GM21423 (cell line): Measurements from ENCODE around the gene TAAR5.
A peak's percentile ranks its signal among the peaks of the same experiment; 100 is the strongest.
"Not testable (repeated sequence)": the region's sequence is repeated elsewhere in the genome, so short reads cannot be mapped to it uniquely, and the experiment has no call there.

ENCODE experiments used
- ATAC-seq: cut with Tn5 transposase; IDR thresholded peaks from one replicate; pipeline ENCODE4 v1.9.1; 2021; ENCODE audit warnings: mild to moderate bottlenecking, moderate library complexity; ENCODE audit not compliant: unreplicated experiment

TAAR5 gene

GRCh38 chr6:132589454-132589853 is at the start of gene TAAR5:
Gene TAAR5 (minus strand): TSS chr6:132589741. CDS start chr6:132589686, 55 bp downstream.
- no peak for ATAC-seq

GRCh38 chr6:132637135-132637534 is 47.6 kb upstream of the TAAR5 start:
- not testable (repeated sequence) for ATAC-seq

GRCh38 chr6:132635906-132636305 is 46.4 kb upstream of the TAAR5 start:
- not testable (repeated sequence) for ATAC-seq

GRCh38 chr6:132635288-132635687 is 45.7 kb upstream of the TAAR5 start:
- not testable (repeated sequence) for ATAC-seq

- ATAC-seq, result no peak
These were observed 45.3 kb upstream of the TAAR5 start for GRCh38 chr6:132634796-132635195.

GRCh38 chr6:132633362-132633761 is 43.8 kb upstream of the TAAR5 start:
- no peak for ATAC-seq

- no peak for ATAC-seq
These were observed 34.6 kb upstream of the TAAR5 start, which contains the start of gene TAAR2 for GRCh38 chr6:132624175-132624574. Gene TAAR2 (minus strand): TSS chr6:132624275. CDS start chr6:132624275, 0 bp downstream.

GRCh38 chr6:132623106-132623845 is 33.7 kb upstream of the TAAR5 start:
- no peak for ATAC-seq

- ATAC-seq, result no peak
These were observed 27.1 kb upstream of the TAAR5 start for GRCh38 chr6:132616677-132617076.

GRCh38 chr6:132614554-132614953 is 25.0 kb upstream of the TAAR5 start:
- ATAC-seq, result no peak

- peak; percentile 48 for ATAC-seq
These were observed 23.0 kb upstream of the TAAR5 start for GRCh38 chr6:132612449-132613108.

GRCh38 chr6:132611616-132612015 is 22.1 kb upstream of the TAAR5 start:
- ATAC-seq, result no peak

- ATAC-seq, result peak; percentile 82
These were observed 18.1 kb upstream of the TAAR5 start for GRCh38 chr6:132607544-132608233.

GRCh38 chr6:132604635-132605152 is 15.2 kb upstream of the TAAR5 start:
- no peak for ATAC-seq

GRCh38 chr6:132600900-132601299 is 11.4 kb upstream of the TAAR5 start:
- ATAC-seq, result not testable (repeated sequence)

- ATAC-seq, result peak; percentile 62
These were observed 8.9 kb upstream of the TAAR5 start for GRCh38 chr6:132598473-132598872.

GRCh38 chr6:132596201-132596600 is 6.7 kb upstream of the TAAR5 start:
- no peak for ATAC-seq

GRCh38 chr6:132592855-132593254 is 3.3 kb upstream of the TAAR5 start:
- no peak for ATAC-seq

- ATAC-seq, result no peak
These were observed 821 bp upstream of the TAAR5 start for GRCh38 chr6:132590362-132590761.

GRCh38 chr6:132587424-132587823 is 2.1 kb downstream of the TAAR5 start:
- ATAC-seq, result no peak

GRCh38 chr6:132584698-132585097 is 4.8 kb downstream of the TAAR5 start:
- no peak for ATAC-seq
